ENCODE measurements around the gene DEFB113.
"Not testable (repeated sequence)": the region's sequence is repeated elsewhere in the genome, so short reads cannot be mapped to it uniquely, and the experiment has no call there.

DEFB113 gene

GRCh38 chr6:49969605-49970004 lies at the start of gene DEFB113:
Gene DEFB113, minus strand, starts transcription at chr6:49969625. Its CDS starts 0 bp downstream, at chr6:49969625.
- DNase-seq (ENCODE audit: low spot score): no peak

GRCh38 chr6:50007819-50008218 lies 38.4 kb upstream of the DEFB113 start:
- DNase-seq (ENCODE audit: low spot score): no peak

DNA sequence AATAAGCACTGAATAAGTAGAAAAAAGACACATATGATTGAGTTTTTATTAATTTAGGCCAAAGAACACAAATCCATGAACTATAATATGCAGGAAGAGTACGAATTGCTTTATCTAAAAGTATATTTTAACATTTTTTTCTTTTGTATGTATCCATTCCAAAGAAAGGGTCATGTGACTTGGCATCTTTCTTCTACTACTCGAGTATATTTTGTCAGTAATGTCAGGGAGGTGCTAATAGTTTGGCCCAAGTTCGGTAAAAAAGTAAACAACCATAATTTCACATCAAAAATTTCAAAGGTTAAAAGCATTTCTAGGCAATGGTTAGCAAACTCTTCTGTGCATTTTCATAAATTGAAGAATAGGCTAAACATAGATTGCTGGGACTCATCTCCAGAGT lies 33.7 kb upstream of the DEFB113 start:
- no peak for DNase-seq (ENCODE audit: low spot score)

DNA sequence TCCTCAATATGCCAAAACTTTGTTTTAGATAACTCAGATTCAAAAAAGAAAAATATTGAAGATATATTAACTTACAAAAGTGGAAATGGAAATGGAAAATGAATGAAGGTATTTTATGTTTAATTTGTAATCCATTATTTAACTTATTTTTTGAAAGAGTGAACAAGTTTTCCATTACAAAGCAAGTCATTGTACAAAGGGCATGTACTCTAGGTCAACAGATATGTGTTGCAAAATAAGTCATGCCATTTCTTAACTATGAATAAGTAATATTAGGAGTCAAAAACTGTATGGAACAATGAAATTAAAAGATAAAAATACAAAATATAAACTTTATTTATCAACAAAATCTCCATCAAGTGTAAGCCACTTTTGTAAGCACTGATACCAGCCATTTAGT lies 25.9 kb upstream of the DEFB113 start:
- no peak for DNase-seq (ENCODE audit: low spot score)

- no peak for DNase-seq (ENCODE audit: low spot score)
Measured at GRCh38 chr6:49988900-49989299, 19.5 kb upstream of the DEFB113 start.

- DNase-seq (ENCODE audit: low spot score): no peak
Measured at GRCh38 chr6:49987749-49988148, 18.3 kb upstream of the DEFB113 start.

DNA sequence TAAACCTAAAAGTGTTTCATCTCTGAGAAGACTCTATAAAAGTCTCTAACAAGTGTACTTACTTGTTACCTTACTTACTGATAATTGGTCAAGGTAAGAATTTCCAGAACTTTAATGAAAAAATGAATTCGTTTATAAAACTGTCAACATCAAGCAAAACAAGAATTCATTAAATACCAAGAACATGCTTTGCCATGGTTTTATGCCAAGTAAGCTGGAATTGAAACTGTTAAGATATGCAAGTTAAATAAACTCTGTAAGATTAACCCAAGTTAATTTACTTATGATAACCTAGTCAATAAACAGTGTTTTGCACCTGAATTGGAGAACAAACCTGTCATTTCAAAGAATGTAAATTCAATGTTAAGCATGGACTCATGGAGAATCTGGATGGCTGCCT lies 17.1 kb upstream of the DEFB113 start:
- DNase-seq (ENCODE audit: low spot score): no peak

DNA sequence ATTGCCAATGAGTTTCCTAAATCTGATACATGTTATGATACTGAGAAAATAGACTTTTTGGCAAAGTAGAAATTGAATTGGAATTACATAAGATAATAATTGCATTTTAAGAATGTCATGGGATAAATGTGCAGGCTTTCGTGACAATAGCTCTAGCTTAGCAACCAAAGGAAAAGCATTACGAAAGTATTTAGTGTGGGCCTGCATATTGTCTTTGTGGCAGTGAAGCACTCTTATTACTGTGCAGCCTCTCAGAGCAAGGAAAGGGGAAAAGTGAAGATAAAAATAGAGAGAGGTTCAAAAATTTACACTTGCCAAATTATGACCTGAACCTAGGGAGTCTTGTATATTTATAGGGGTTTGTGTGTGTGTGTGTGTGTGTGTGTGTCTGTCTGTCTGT lies 12.6 kb upstream of the DEFB113 start:
- DNase-seq (ENCODE audit: low spot score): no peak

GRCh38 chr6:49980898-49981297 lies 11.5 kb upstream of the DEFB113 start:
- DNase-seq (ENCODE audit: low spot score): no peak

DNA sequence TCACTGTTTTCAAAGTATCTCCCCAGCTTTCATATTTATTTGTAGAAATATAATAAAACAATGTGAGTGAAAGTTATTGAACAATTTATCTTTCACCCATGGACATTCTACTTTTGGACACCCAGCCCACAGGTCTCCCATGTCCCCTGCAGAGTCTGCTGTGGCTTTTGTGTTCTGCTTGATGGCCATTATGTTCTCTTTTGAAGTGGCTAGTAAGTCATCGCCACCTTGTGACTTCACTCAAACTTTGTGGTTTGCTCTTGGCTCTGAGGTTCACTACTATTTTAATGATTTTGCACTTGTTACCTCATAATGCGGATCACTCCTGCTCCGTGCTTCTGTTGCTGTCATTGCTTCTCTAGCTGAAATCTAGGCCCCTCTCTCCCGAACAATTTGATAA lies 10.2 kb upstream of the DEFB113 start:
- no peak for DNase-seq (ENCODE audit: low spot score)

DNA sequence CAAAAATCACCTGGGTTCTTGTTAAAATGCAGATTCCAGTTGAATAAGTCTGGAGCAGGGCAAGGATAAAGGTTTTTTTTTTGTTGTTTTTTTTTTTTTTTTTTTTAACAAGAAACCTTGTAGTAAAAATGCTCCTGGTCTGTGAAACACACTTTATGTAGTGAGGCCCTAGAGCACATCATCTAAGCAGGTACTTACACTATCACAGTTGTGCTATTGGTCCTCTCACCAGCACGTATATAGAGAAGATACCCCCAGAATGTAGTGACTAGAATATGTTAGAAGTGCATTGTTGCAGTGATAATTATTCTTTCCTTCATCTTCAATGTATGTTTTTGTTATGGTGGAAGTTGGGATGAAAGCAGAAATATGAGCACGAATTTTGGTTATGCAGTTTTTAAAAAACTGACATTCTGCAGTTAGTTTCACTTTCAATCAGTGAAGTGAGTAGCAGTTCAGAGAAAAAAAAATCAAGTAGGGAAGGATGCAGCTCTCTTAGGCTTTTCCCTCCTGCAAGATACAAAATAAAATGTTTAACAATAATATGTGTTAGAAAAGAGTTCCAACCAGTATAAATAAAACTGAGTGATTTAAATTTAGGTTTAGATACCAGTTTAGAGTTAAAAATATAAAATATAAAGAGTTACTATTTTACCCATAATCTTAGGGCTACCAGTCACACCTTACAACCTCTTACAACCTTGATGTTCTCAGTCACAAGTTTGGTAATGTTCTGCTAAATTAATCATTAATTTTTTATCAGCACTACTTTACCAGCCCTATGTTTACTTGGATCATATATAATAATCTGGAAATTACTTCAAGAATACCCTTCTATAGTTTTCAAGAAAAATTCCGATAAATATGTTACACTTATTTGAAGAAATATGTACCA lies 9.2 kb upstream of the DEFB113 start:
- DNase-seq (ENCODE audit: low spot score): no peak

DNA sequence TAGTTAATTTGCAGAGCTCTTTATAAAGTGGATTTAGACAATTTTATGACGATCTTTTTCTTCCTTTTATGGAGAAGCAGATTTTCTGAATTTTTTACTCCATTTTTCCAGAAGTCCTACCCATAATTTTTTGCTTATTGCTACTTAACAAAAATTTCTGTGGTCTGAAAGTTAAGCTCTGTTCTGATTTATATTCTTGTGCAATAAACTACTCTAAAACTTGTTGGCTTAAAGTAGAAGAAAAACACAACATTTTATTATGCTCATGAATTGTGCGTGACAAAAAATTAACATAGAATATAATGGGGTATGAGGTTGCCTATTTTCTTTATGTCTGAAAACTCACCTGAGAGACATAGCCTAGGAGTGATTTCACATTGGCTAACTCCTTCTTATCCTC lies 2.6 kb downstream of the DEFB113 start:
- DNase-seq (ENCODE audit: low spot score): no peak

GRCh38 chr6:49966334-49966733 lies 3.1 kb downstream of the DEFB113 start:
- DNase-seq (ENCODE audit: low spot score): no peak

DNA sequence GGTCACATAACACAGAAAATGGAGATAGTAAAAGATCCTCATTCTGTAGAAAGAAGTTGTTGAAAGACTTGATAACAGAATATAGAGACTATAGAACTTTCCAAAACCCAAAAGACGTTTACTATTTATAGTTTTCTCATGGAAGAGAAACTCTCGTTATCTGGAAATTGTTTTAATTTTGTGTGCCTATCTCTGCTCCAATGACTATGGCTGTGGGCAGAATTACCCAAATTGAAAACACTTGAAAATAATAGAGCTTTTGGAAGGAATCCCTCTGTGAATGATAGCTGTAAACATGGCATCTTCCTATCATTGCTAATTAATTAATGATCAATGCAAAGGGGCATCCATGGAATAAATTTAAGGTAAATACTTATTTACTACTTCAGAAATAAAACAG lies 5.4 kb downstream of the DEFB113 start, which contains the start of gene DEFB114:
Gene DEFB114 (minus strand): TSS at position 101 of the 400 bp plus-strand sequence. CDS start 59 bp downstream, at position 42.
- no peak for DNase-seq (ENCODE audit: low spot score)

DNA sequence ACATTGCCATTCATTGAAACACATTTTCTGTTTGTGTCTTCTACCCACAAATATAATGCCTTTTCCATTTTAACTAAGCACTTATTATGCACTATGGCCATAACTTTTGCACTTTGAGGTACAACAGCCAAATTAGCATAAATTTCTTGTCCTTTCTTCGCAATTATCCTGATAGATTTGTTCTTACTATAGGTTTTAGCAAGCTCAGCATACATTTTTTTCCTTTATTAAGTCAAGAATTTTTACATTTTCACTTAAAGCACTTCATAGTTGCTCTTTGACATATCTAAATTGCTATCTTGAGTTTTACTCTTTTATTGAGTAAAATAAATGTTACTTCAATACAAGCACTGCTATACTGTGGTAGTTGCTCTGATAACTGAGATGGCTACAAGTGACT lies 11.2 kb downstream of the DEFB113 start:
- DNase-seq (ENCODE audit: low spot score): no peak

DNA sequence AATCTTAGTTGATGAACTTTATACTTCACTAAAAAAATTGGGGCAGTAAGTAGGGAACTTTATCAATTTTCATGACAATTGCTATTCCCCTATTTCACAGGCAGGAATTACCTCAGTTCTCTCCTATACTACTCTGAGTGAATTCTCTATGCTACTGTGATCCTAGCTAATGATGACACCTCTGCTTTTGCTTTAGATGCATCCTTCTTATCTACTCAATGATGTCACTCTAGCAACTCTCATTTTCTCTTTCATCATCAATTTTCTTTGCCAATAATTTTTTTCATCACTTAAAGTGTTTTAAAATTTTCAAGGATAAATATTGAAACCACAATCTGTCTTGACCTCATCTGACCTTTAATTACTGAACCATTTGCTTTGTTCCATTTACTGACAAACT lies 13.6 kb downstream of the DEFB113 start:
- DNase-seq (ENCODE audit: low spot score): no peak

GRCh38 chr6:49951926-49952325 lies 17.5 kb downstream of the DEFB113 start:
- DNase-seq (ENCODE audit: low spot score): no peak

- no peak for DNase-seq (ENCODE audit: low spot score)
Measured at GRCh38 chr6:49950415-49950751, 19.0 kb downstream of the DEFB113 start.

- no peak for DNase-seq (ENCODE audit: low spot score)
Measured at GRCh38 chr6:49949062-49949461, 20.4 kb downstream of the DEFB113 start.

- no peak for DNase-seq (ENCODE audit: low spot score)
Measured at GRCh38 chr6:49946835-49947234, 22.6 kb downstream of the DEFB113 start.

GRCh38 chr6:49944068-49944467 lies 25.4 kb downstream of the DEFB113 start:
- not testable (repeated sequence) for DNase-seq (ENCODE audit: low spot score)

DNA sequence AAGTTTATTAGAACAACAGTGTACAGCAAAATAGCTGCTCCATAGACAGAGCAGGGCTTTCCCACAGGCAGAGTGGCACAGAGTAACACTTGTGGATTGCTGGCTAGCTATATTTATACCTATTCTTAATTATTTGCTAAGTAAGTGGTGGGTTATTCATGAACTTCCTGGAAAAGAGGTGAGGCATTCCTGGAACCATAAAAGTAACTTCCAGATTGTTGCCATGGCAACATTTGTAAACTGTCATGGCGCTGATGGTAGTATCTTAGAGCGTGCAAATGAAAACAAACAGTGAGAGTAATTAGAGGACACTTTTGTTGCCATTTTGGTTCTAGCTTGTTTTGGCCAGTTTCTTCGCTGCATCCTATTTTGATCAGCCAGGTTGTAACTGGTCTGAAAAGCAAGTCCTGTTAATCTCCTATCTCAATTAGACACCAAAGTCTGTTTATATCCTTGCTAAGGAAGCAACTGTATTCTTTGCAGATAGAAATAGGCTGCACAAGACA lies 29.4 kb downstream of the DEFB113 start:
- DNase-seq (ENCODE audit: low spot score): no peak

GRCh38 chr6:49937811-49938210 lies 31.6 kb downstream of the DEFB113 start:
- DNase-seq (ENCODE audit: low spot score): no peak

GRCh38 chr6:49937017-49937416 lies 32.4 kb downstream of the DEFB113 start:
- DNase-seq (ENCODE audit: low spot score): no peak
